HCT116 (cell line): Measurements from ENCODE around the gene CISD3. TPM values are rescaled to one million over a fixed set of nuclear protein-coding genes. Genes with fewer than 3 reads are reported as not detected.

Source experiments
- ATAC-seq: fragments of 200-7000 bp; cut with Tn5 transposase; 2 replicates; pipeline ENCODE4 v1.9.1; 2020; ENCODE audit warnings: mild to moderate bottlenecking, moderate library complexity
- BruUV-seq: library from RNA; stranded (reverse); fragments of 400-500 nt; replicated peaks from 2 replicates; lab custom pipeline; 2021; lab: Mats Ljungman, UMichigan
- CTCF ChIA-PET: fragments of 300-600 bp; sonication (Branson Sonifier 250); formaldehyde crosslinking; loops from one replicate; lab custom pipeline; 2021; ENCODE audit warnings: antibody characterized with exemption; lab: Charles Lee
- POLR2A ChIA-PET: fragments of 300-600, 350-600 bp; sonication (Branson Sonifier 250); formaldehyde crosslinking; loops from one replicate; lab custom pipeline; 2021; ENCODE audit warnings: antibody characterized with exemption; lab: Charles Lee
- RAD21 ChIA-PET, 2 experiments: fragments of 300-600 bp; sonication (Branson Sonifier 250); formaldehyde crosslinking; loops; one replicate each; lab custom pipeline; 2023; ENCODE audit warnings: low total read pairs in 2 of 2; ENCODE audit not compliant: uncharacterized antibody in 2 of 2, unreplicated experiment in 2 of 2, low non-redundant PET in 1 of 2; lab: Charles Lee
- DNase-seq: peaks from one replicate; pipeline ENCODE4 v3.0.0-alpha.2; 2010; ENCODE audit warnings: low read depth, low spot score
- H2AFZ ChIP-seq: fragments of 200-600 bp; shearing (Covaris generic), sonication (generic); 2 replicates; pipeline ENCODE4 v1.6.1; 2017; ENCODE audit warnings: low read depth, mixed run types, mixed read lengths, antibody characterized with exemption, low read length; ENCODE audit not compliant: poor library complexity, severe bottlenecking
- H3K27ac ChIP-seq: 2 replicates; pipeline ENCODE4 v1.5.1; 2012; ENCODE audit warnings: low read depth, low read length
- H3K27me3 ChIP-seq: fragments of 200-600 bp; sonication (generic); 2 replicates; pipeline ENCODE4 v1.6.1; 2016; ENCODE audit warnings: mixed run types, low read length, mixed read lengths; ENCODE audit not compliant: insufficient read depth
- H3K36me3 ChIP-seq, 2 experiments: fragments of 200-500 bp in 1 of 2; fragments of 200-600 bp in 1 of 2; sonication (Bioruptor generic) in 1 of 2; sonication (generic) in 1 of 2; 2 replicates each; pipeline versions ENCODE4 v1.5.1 to v1.6.1; 2014 to 2016; ENCODE audit warnings: low read length in 2 of 2, inconsistent platforms in 1 of 2, mixed read lengths in 1 of 2, mixed run types in 1 of 2; ENCODE audit not compliant: insufficient read depth in 2 of 2, control insufficient read depth in 1 of 2
- H3K4me1 ChIP-seq, 2 experiments: fragments of 200-600 bp in 1 of 2; sonication (generic) in 1 of 2; 2 replicates each; pipeline versions ENCODE4 v1.5.1 to v1.6.1; 2012 to 2017; ENCODE audit warnings: low read length in 2 of 2, inconsistent platforms in 1 of 2, mild to moderate bottlenecking in 1 of 2, mixed read lengths in 1 of 2, mixed run types in 1 of 2, moderate library complexity in 1 of 2; ENCODE audit not compliant: insufficient read depth in 2 of 2, control insufficient read depth in 1 of 2
- H3K4me2 ChIP-seq: fragments of 200-600 bp; sonication (generic); 2 replicates; pipeline ENCODE4 v1.6.1; 2017; ENCODE audit warnings: mixed run types, low read length, mixed read lengths
- H3K4me3 ChIP-seq, 2 experiments: fragments of 200-600 bp in 1 of 2; sonication (generic) in 1 of 2; replicated peaks in 1 of 2; 2 replicates each; pipeline ENCODE4 v1.5.1; 2011 to 2016; ENCODE audit warnings: low read length in 2 of 2, control low read depth in 1 of 2, low read depth in 1 of 2, mild to moderate bottlenecking in 1 of 2, mixed read lengths in 1 of 2, mixed run types in 1 of 2
- H3K79me2 ChIP-seq: fragments of 200-600 bp; sonication (generic); 2 replicates; pipeline ENCODE4 v1.6.1; 2017; ENCODE audit warnings: mild to moderate bottlenecking, mixed run types, low read length, moderate library complexity, mixed read lengths; ENCODE audit not compliant: insufficient read depth
- H3K9ac ChIP-seq: fragments of 200-600 bp; sonication (generic); 2 replicates; pipeline ENCODE4 v1.6.1; 2016; ENCODE audit warnings: low read length, mixed read lengths
- H3K9me2 ChIP-seq: fragments of 200-600 bp; sonication (generic), shearing (Covaris generic); 2 replicates; pipeline ENCODE4 v1.6.1; 2017; ENCODE audit warnings: mixed run types, mild to moderate bottlenecking, moderate library complexity; ENCODE audit not compliant: insufficient read depth
- H3K9me3 ChIP-seq, 2 experiments: fragments of 200-500 bp in 1 of 2; fragments of 200-600 bp in 1 of 2; sonication (Bioruptor generic) in 1 of 2; sonication (generic) in 1 of 2; 2 replicates each; pipeline ENCODE4 v1.6.1; 2014 to 2017; ENCODE audit warnings: low read length in 2 of 2, mixed read lengths in 2 of 2, inconsistent platforms in 1 of 2, low read depth in 1 of 2, mild to moderate bottlenecking in 1 of 2, mixed run types in 1 of 2, moderate library complexity in 1 of 2; ENCODE audit not compliant: control insufficient read depth in 1 of 2, insufficient read depth in 1 of 2
- H4K20me1 ChIP-seq: fragments of 200-600 bp; sonication (generic), shearing (Covaris generic); 2 replicates; pipeline ENCODE4 v1.6.1; 2017; ENCODE audit warnings: mixed run types, mild to moderate bottlenecking, moderate library complexity; ENCODE audit not compliant: insufficient read depth
- CBX3 ChIP-seq: IDR thresholded peaks from 2 replicates; pipeline ENCODE4 v1.6.1; 2012; ENCODE audit warnings: low read depth
- CEBPB ChIP-seq: IDR thresholded peaks from 2 replicates; pipeline ENCODE4 v1.6.1; 2012; ENCODE audit warnings: low read depth
- CTCF ChIP-seq, 3 experiments: fragments of 200-600 bp in 1 of 3; sonication (generic) in 1 of 3; IDR thresholded peaks in 2 of 3; conservative IDR thresholded peaks in 1 of 3; 2 replicates each; pipeline ENCODE4 v1.5.1; 2012 to 2017; ENCODE audit warnings: low read depth in 2 of 3, low read length in 2 of 3, antibody characterized with exemption in 1 of 3, borderline replicate concordance in 1 of 3, control low read depth in 1 of 3, mild to moderate bottlenecking in 1 of 3, mixed read lengths in 1 of 3, mixed run types in 1 of 3, moderate library complexity in 1 of 3; ENCODE audit not compliant: insufficient read depth in 1 of 3
- EGR1 ChIP-seq: IDR thresholded peaks from 2 replicates; pipeline ENCODE4 v1.6.1; 2012; ENCODE audit warnings: low read depth
- ELF1 ChIP-seq: IDR thresholded peaks from 2 replicates; pipeline ENCODE4 v1.6.1; 2012; ENCODE audit warnings: low read depth, borderline replicate concordance
- FOSL1 ChIP-seq: IDR thresholded peaks from 2 replicates; pipeline ENCODE4 v1.6.1; 2012; ENCODE audit warnings: low read depth
- POLR2A ChIP-seq: IDR thresholded peaks from 2 replicates; pipeline ENCODE4 v1.7.0; 2011; ENCODE audit warnings: borderline replicate concordance; ENCODE audit not compliant: insufficient read depth, insufficient read length; ENCODE audit errors: extremely low read depth
- POLR2AphosphoS5 ChIP-seq: IDR thresholded peaks from 2 replicates; pipeline ENCODE4 v1.6.1; 2011; ENCODE audit warnings: mild to moderate bottlenecking, low read depth, low read length, moderate library complexity
- RAD21 ChIP-seq: IDR thresholded peaks from 2 replicates; pipeline ENCODE4 v1.6.1; 2012; ENCODE audit warnings: low read depth, mild to moderate bottlenecking
- SP1 ChIP-seq: IDR thresholded peaks from 2 replicates; pipeline ENCODE4 v1.6.1; 2012; ENCODE audit warnings: low read depth
- SRF ChIP-seq: IDR thresholded peaks from 2 replicates; pipeline ENCODE4 v1.6.1; 2012; ENCODE audit warnings: low read depth
- TCF7L2 ChIP-seq: IDR thresholded peaks from 2 replicates; pipeline ENCODE4 v1.7.0; 2011; ENCODE audit warnings: borderline replicate concordance, inconsistent platforms; ENCODE audit not compliant: insufficient read depth, insufficient read length; ENCODE audit errors: extremely low read depth
- YY1 ChIP-seq: IDR thresholded peaks from 2 replicates; pipeline ENCODE4 v1.6.1; 2011; ENCODE audit warnings: low read length, low read depth, moderate library complexity, mild to moderate bottlenecking; ENCODE audit not compliant: insufficient replicate concordance; ENCODE audit errors: extremely low read depth
- ZBTB33 ChIP-seq: IDR thresholded peaks from 2 replicates; pipeline ENCODE4 v1.6.1; 2011; ENCODE audit warnings: mild to moderate bottlenecking, low read length, moderate library complexity; ENCODE audit not compliant: insufficient replicate concordance; ENCODE audit errors: extremely low read depth
- ZFX ChIP-seq: fragments of 450-650 bp; IDR thresholded peaks from 2 replicates; pipeline ENCODE4 v1.6.1; 2017
- ZNF274 ChIP-seq: fragments of 200-500 bp; sonication (Bioruptor generic); IDR thresholded peaks from 2 replicates; pipeline ENCODE4 v1.6.1; 2014; ENCODE audit warnings: mild to moderate bottlenecking, low read depth, low read length, inconsistent platforms
- intact Hi-C: fragments of 100-400 bp; cut with micrococcal nuclease; formaldehyde crosslinking; loops from 2 replicates; pipeline ENCODE4 v1.10.0; 2022
- total RNA-seq: library from RNA; stranded (reverse); gene quantifications from one replicate; pipeline ENCODE4 v1.2.1, GENCODE V29; 2021; ENCODE audit not compliant: unreplicated experiment

CISD3 gene
- total RNA-seq, 1 experiment from 2014 or later, result 50.2 TPM

GRCh38 chr17:38706505-38707216, 23.5 kb upstream of the CISD3 start:
- RAD21 ChIA-PET, result no interaction called here
- no peak for DNase-seq
- POLR2A ChIA-PET, result no interaction called here
- BruUV-seq, result TSS peak; percentile 21
- peak overlapping the region; percentile 96 for H3K4me2 ChIP-seq
- no peaks in the 10 kb centered on the region for H3K9me2 ChIP-seq
- no peak overlapping the region for H2AFZ ChIP-seq
- H3K4me1 ChIP-seq, result peaks cover 14 to 42% of the 10 kb centered on the region in 2 experiments
- no peaks in the 10 kb centered on the region for H4K20me1 ChIP-seq
- CTCF ChIA-PET, result no interaction called here
- peaks cover 52% of the 10 kb centered on the region for H3K79me2 ChIP-seq
- peak overlapping the region; percentile 99 for H3K27ac ChIP-seq
- no peaks in the 10 kb centered on the region for H3K27me3 ChIP-seq
- intact Hi-C loops, result no loop called here
- peaks cover 13 to 33% of the 10 kb centered on the region in 2 experiments; a peak in 3 of 4 replicates for H3K36me3 ChIP-seq
- ATAC-seq, result no peak
- H3K4me3 ChIP-seq, result peak overlapping the region; percentile 77 to 91
- peak overlapping the region; percentile 85 for H3K9ac ChIP-seq
- TF ChIP-seq TCF7L2, result no peak
- H3K9me3 ChIP-seq, result no peaks in the 10 kb centered on the region

GRCh38 chr17:38707678-38708351, 22.3 kb upstream of the CISD3 start:
- no peak for DNase-seq
- H3K4me2 ChIP-seq, result no peak overlapping the region
- intact Hi-C loops, result no loop called here
- peaks cover 13 to 43% of the 10 kb centered on the region in 2 experiments; a peak in 3 of 4 replicates for H3K36me3 ChIP-seq
- no peak overlapping the region for H3K27ac ChIP-seq
- no peak overlapping the region for H2AFZ ChIP-seq
- no peak overlapping the region for H3K9ac ChIP-seq
- ChIA-PET RAD21 (no interaction called here), POLR2A (no interaction called here), CTCF (no interaction called here)
- H3K4me1 ChIP-seq, result peaks cover 14 to 34% of the 10 kb centered on the region in 2 experiments
- H3K4me3 ChIP-seq, result no peak overlapping the region
- BruUV-seq, result no TSS peak
- H3K9me3 ChIP-seq, result no peaks in the 10 kb centered on the region
- H3K79me2 ChIP-seq, result peaks cover 52% of the 10 kb centered on the region
- H3K9me2 ChIP-seq, result no peaks in the 10 kb centered on the region
- no peak for ATAC-seq
- H3K27me3 ChIP-seq, result no peaks in the 10 kb centered on the region
- no peaks in the 10 kb centered on the region for H4K20me1 ChIP-seq
- TF ChIP-seq ELF1, result no peak
- no peak for TF ChIP-seq CEBPB
- TF ChIP-seq RAD21, result no peak
- no peak for TF ChIP-seq CBX3
- no peak for TF ChIP-seq ZFX
- TF ChIP-seq ZNF274, result no peak
- TF ChIP-seq POLR2A, result no peak
- TF ChIP-seq YY1, result no peak
- TF ChIP-seq SRF, result no peak
- TF ChIP-seq ZBTB33, result no peak
- TF ChIP-seq EGR1, result no peak
- TF ChIP-seq POLR2AphosphoS5, result no peak
- no peak for TF ChIP-seq SP1
- no peak for TF ChIP-seq CTCF (IDR thresholded peaks at IDR 0.05 in 2 of 3, conservative IDR thresholded peaks at IDR 0.05 in 1 of 3; ENCODE audit: borderline replicate concordance in 1 of 3, insufficient read depth in 1 of 3, low read depth in 2 of 3, low read length in 2 of 3)
- TF ChIP-seq FOSL1, result no peak
